ENCODE results near the gene ABL1.
"Not testable (repeated sequence)": the region's sequence is repeated elsewhere in the genome, so short reads cannot be mapped to it uniquely, and the experiment has no call there.

The ABL1 gene

DNA sequence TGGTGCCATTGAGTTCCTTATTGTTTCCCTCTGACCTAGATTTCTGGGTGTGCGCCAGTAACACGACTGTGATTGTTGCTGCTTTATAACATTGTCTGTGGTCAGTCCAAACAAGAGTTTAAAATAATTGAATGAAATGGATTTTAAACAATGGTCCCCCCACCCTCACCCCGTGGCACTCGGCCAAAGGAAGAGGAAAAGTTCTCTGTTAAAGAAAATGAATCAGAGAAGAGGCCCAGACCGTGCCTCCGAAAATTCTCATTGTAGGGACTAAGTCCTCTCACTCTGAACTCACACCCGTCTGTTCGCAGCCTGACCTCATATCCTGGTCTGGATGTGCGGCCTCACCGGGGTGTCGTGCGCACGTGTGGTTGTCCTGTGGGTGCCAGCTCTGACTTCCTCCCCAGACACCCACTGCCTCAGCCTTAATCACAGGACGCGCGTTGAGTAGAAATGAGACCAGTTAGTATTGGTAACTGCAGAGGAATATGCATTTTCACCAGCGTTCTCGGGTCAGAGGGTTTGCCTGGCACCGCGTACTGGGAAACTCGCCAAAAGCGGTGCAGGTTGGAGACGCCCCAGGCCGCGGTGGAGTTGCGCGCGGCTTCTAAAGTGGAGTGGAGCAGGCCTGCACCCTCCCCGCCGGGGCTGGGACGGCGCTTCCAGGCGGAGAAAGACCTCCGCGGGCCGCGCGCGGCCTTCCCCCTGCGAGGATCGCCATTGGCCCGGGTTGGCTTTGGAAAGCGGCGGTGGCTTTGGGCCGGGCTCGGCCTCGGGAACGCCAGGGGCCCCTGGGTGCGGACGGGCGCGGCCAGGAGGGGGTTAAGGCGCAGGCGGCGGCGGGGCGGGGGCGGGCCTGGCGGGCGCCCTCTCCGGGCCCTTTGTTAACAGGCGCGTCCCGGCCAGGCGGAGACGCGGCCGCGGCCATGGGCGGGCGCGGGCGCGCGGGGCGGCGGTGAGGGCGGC lies at the start of gene ABL1:
Gene ABL1 (plus strand): TSS at position 884 of the 966 bp plus-strand sequence. CDS start 193 bp downstream, outside the sequence.
- no peak for DNase-seq (ENCODE audit: low spot score)

- no peak for DNase-seq (ENCODE audit: low spot score)
Measured at GRCh38 chr9:130785940-130786508, 49.0 kb upstream of the ABL1 start.

DNA sequence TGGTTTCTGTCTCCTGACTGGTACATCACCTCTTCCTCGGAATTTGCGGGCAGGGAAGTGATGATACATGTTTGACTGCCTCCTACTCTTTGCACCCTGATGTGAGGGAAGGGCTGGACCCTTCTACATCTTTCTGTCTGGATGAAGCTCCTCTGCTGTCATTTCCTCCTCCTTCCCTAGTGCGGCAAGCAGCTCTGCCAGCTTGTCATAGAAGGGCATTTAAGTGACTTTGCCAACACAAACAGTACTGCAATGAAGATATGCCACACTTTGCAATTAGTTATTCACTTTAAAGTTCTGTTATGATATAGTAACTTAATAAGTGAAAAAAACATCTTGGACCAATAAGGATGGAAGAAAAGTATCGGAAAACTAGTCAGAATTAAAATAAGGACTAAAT lies 48.5 kb upstream of the ABL1 start:
- DNase-seq (ENCODE audit: low spot score), result no peak

DNA sequence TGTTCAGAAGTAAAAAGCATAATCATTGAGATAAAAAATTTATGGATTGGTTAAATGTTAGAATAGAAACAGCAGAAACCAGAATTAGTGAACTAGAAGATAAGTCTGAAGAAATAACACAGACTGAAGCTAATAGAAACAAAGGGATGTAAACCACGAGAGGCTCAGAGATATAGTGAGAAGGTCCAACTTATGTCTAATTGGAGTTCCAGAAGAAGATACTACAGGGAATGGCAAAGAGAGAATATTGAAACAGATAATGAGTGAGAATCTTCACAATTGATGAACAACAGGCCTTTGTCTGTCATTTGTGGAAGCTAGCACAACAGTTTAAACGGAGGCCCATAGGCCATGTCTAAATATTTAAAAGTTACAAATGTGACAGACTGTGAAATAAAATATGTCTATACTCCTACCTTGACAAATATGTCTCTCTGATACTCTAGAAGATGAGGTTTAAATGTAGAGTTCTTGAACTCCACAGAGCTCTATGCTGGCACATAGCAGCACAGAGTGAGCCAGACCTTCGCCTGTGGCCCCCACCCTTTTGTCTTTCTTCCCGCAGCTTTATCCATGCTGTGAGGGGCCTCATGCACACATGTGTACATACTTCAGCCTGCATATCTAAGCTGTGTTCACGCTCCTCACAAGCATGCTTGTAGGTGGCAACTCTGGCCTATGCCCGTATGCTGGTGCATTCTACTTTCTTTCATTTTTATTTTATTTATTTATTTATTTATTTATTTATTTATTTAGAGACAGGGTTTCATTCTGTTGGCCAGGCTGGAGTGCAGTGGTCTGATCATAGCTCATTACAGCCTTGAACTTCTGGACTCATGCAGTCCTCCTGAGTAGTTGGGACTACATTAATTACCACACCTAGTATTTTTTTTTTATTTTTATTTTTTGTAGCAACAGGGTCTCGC lies 45.0 kb upstream of the ABL1 start:
- DNase-seq (ENCODE audit: low spot score), result no peak

DNA sequence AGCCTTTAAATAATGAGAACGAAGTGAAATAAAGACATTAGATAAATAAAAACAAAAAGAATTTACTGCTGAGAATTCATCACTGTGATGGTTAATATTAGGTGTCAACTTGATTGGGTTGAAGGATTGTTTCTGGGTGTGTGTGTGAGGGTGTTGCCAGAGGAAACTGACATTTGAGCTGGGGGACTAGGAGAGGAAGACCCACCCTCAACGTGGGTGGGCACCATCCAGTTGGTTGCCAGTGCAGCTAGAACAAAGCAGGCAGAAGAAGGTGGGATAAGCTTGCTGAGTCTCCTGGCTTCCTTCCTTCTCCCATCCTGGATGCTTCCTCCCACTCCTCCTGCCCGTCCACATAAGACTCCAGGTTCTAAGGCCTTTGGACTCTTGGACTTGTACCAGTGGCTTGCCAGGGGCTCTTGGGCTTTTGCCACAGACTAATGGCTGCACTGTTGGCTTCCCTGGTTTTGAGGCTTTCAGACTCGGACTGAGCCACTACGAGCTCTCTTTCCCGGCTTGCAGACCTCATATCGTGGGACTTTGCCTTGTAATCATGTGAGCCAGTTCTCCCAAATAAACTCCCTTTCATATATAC lies 43.7 kb upstream of the ABL1 start:
- no peak for DNase-seq (ENCODE audit: low spot score)

DNA sequence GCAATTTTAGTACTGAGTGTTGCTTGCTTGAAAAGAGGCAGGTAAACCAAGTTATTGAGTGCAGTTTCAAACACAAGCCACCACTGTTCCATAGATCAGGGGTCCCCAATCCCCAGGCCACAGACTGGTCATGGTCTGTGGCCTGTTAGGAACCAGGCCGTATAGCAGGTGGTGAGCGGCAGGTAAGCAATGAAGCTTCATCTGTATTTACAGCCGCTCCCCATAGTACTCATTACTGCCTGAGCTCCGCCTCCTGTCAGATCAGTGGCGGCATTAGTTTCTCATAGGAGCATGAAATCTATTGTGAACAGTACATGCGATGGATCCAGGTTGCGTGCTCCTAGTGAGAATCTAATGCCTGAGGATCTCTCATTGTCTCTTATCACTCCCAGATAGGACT lies 41.5 kb upstream of the ABL1 start:
- no peak for DNase-seq (ENCODE audit: low spot score)

GRCh38 chr9:130794021-130794420 lies 41.0 kb upstream of the ABL1 start:
- not testable (repeated sequence) for DNase-seq (ENCODE audit: low spot score)

- not testable (repeated sequence) for DNase-seq (ENCODE audit: low spot score)
Measured at GRCh38 chr9:130794423-130794822, 40.6 kb upstream of the ABL1 start.

GRCh38 chr9:130794923-130795495 lies 40.0 kb upstream of the ABL1 start:
- DNase-seq (ENCODE audit: low spot score), result no peak

DNA sequence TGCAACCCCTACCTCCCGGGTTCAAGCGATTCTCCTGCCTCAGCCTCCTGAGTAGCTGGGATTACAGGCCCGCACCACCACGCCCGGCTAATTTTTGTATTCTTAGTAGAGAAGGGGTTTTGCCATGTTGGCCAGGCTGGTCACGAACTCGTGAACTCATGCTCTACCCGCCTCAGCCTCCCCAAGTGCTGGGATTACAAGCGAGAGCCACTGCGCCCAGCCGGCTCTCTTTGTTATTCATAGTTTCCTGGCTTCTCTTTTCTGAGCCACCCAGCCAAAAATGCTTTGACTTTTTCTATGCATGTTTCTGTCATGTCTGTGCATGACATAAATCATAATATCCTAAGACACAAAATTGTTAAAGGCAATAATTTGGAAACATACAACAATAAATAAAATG lies 31.9 kb upstream of the ABL1 start:
- not testable (repeated sequence) for DNase-seq (ENCODE audit: low spot score)

- no peak for DNase-seq (ENCODE audit: low spot score)
Measured at GRCh38 chr9:130805510-130806326, 29.3 kb upstream of the ABL1 start.

DNA sequence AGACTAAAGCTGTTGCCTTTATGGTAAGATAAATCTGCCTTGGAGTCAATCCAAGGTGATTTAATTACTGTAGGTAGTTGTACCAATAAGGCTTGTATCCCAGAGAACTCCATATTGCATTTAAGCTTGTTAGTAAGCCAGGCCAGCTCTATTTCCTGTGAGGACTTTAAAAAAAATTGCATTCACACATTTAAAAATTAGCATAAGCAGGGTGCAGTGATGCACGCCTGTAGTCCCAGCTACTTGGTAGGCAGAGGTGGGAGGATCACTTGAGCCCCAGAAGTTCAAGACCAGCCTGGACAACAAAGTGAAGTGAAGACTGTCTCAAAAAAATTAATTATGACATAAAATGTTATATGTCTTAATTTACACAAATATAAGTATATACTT lies 28.7 kb upstream of the ABL1 start:
- DNase-seq (ENCODE audit: low spot score), result no peak

- no peak for DNase-seq (ENCODE audit: low spot score)
Measured at GRCh38 chr9:130810609-130811136, 24.4 kb upstream of the ABL1 start.

GRCh38 chr9:130815242-130815808 lies 19.7 kb upstream of the ABL1 start:
- no peak for DNase-seq (ENCODE audit: low spot score)

GRCh38 chr9:130817914-130818313 lies 17.1 kb upstream of the ABL1 start:
- no peak for DNase-seq (ENCODE audit: low spot score)

- DNase-seq (ENCODE audit: low spot score), result no peak
Measured at GRCh38 chr9:130820135-130820738, 14.8 kb upstream of the ABL1 start.

GRCh38 chr9:130823435-130823834 lies 11.6 kb upstream of the ABL1 start:
- no peak for DNase-seq (ENCODE audit: low spot score)

DNA sequence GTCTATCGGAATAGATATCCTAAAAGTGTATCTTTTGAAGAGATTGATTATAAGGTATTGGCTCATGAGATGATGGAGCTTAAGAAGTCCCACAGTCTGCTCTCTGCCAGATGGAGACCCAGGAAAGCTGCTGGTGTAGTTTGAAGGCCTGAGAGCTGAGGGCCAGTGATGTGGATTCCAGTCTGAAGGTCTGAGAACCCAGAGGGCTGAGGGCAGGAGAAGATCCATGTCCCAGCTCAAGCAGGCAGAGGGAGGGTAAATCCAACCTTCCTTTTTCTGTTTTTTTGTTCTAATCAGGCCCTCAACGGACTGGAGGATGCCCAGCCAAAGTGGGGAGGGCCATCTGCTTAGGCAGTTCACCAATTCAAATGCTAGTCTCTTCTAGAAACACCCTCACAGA lies 11.0 kb upstream of the ABL1 start:
- DNase-seq (ENCODE audit: low spot score), result no peak

- DNase-seq (ENCODE audit: low spot score), result no peak
Measured at GRCh38 chr9:130824643-130825350, 10.3 kb upstream of the ABL1 start.

Data from putamen (tissue), 1 donor.